Natural killer cell (primary cell): Measurements from ENCODE around the gene BDKRB2. TPM values are rescaled to one million over a fixed set of nuclear protein-coding genes. Genes with fewer than 3 reads are reported as not detected.

Experiments
- ATAC-seq, 3 donors: fragments of 150-1000 bp in 2 of 3; fragments of 200-7000 bp in 1 of 3; cut with Tn5 transposase; 1 replicate in 1 of 3; 2 replicates in 2 of 3; pipeline ENCODE4 v1.10.0; 2021; ENCODE audit warnings: mild to moderate bottlenecking in 2 of 3, moderate library complexity in 2 of 3
- DNase-seq, 2 donors: peaks; one replicate each; pipeline versions ENCODE4 v3.0.0 to v3.0.0-alpha.2; 2013 to 2021; ENCODE audit warnings: mixed read lengths in 1 of 2
- H3K27ac ChIP-seq: one replicate; pipeline ENCODE4 v1.5.1; 2013; ENCODE audit warnings: mild to moderate bottlenecking, low read length
- H3K27me3 ChIP-seq: one replicate; pipeline ENCODE4 v1.6.1; 2013; ENCODE audit warnings: low read length; ENCODE audit not compliant: control insufficient read depth, insufficient read depth
- H3K36me3 ChIP-seq: one replicate; pipeline ENCODE4 v1.6.1; 2013; ENCODE audit warnings: low read length; ENCODE audit not compliant: control insufficient read depth, insufficient read depth
- H3K4me1 ChIP-seq: one replicate; pipeline ENCODE4 v1.6.1; 2013; ENCODE audit warnings: low read length; ENCODE audit not compliant: control insufficient read depth, insufficient read depth
- H3K4me3 ChIP-seq: one replicate; pipeline ENCODE4 v1.5.1; 2013; ENCODE audit warnings: low read length
- H3K9me3 ChIP-seq: one replicate; pipeline ENCODE4 v1.6.1; 2013; ENCODE audit warnings: low read length; ENCODE audit not compliant: control insufficient read depth, insufficient read depth
- H3K27ac Mint-ChIP-seq, 2 donors: one replicate each; pipeline ENCODE4 v1.8.0; 2022; ENCODE audit warnings: mild to moderate bottlenecking in 2 of 2, mixed read lengths in 2 of 2, moderate library complexity in 1 of 2
- H3K27me3 Mint-ChIP-seq, 2 donors: one replicate each; pipeline ENCODE4 v1.8.0; 2022; ENCODE audit warnings: low read depth in 2 of 2, mixed read lengths in 2 of 2
- H3K36me3 Mint-ChIP-seq: one replicate; pipeline ENCODE4 v1.8.0; 2022; ENCODE audit warnings: mixed read lengths
- H3K4me1 Mint-ChIP-seq, 2 donors: one replicate each; pipeline ENCODE4 v1.8.0; 2022; ENCODE audit warnings: mixed read lengths in 2 of 2
- H3K4me3 Mint-ChIP-seq: one replicate; pipeline ENCODE4 v1.8.0; 2022; ENCODE audit warnings: mild to moderate bottlenecking, moderate library complexity, mixed read lengths
- H3K9me3 Mint-ChIP-seq, 2 donors: one replicate each; pipeline ENCODE4 v1.8.0; 2022; ENCODE audit warnings: mixed read lengths in 2 of 2
- CTCF ChIP-seq: fragments of 200-600 bp; IDR thresholded peaks from one replicate; pipeline ENCODE4 v1.8.0; 2022; ENCODE audit warnings: antibody characterized with exemption
- WGBS: methylation state at CpG from one replicate; pipeline ENCODE4 v1.1.7; 2013; ENCODE audit warnings: missing lambda C conversion rate; ENCODE audit not compliant: insufficient coverage; 5-methylcytosine and 5-hydroxymethylcytosine counted together
- intact Hi-C: fragments of 100-400 bp; cut with micrococcal nuclease; formaldehyde crosslinking; loops from one replicate; pipeline ENCODE4 v1.14.2; 2022
- total RNA-seq, 4 donors: library from RNA; stranded (reverse); fragments of 120-200 nt in 1 of 4; gene quantifications; one replicate each; pipeline versions ENCODE4 v1.2.3 to v1.2.4, GENCODE V29; 2013 to 2022

The BDKRB2 gene
- total RNA-seq, 3 donors from 2014 or later (not counting 1 experiment from before 2014, with no cell fraction given): not detected

GRCh38 chr14:96168581-96168980 lies 36.1 kb upstream of the BDKRB2 start:
- Mint-ChIP-seq H3K27ac (no peak overlapping the region), H3K27me3 (peaks cover 0 to 12% of the 10 kb centered on the region in 2 donors), H3K36me3 (no peaks in the 10 kb centered on the region), H3K4me1 (no peaks in the 10 kb centered on the region), H3K4me3 (no peak overlapping the region), H3K9me3 (no peaks in the 10 kb centered on the region)
- DNase-seq (no peak), ATAC-seq (no peak)
- no peaks in the 10 kb centered on the region for H3K4me1 ChIP-seq
- intact Hi-C loops: no loop called here
- 96% methylated on average over 3 of the region's 4 CpGs for WGBS
- TF ChIP-seq CTCF: no peak
- no peaks in the 10 kb centered on the region for H3K27me3 ChIP-seq
- H3K9me3 ChIP-seq: no peaks in the 10 kb centered on the region
- H3K36me3 ChIP-seq: no peaks in the 10 kb centered on the region
- H3K4me3 ChIP-seq: no peak overlapping the region
- no peak overlapping the region for H3K27ac ChIP-seq

GRCh38 chr14:96170961-96171592 lies 33.6 kb upstream of the BDKRB2 start:
- Histone ChIP-seq H3K27me3 (no peaks in the 10 kb centered on the region), H3K9me3 (no peaks in the 10 kb centered on the region), H3K27ac (no peak overlapping the region), H3K4me1 (no peaks in the 10 kb centered on the region), H3K36me3 (no peaks in the 10 kb centered on the region), H3K4me3 (no peak overlapping the region)
- no peaks in the 10 kb centered on the region for H3K4me1 Mint-ChIP-seq
- H3K36me3 Mint-ChIP-seq: no peaks in the 10 kb centered on the region
- H3K4me3 Mint-ChIP-seq: no peak overlapping the region
- no peak for DNase-seq
- TF ChIP-seq CTCF: no peak
- no peaks in the 10 kb centered on the region for H3K9me3 Mint-ChIP-seq
- H3K27ac Mint-ChIP-seq: no peak overlapping the region
- WGBS: 72% methylated on average over 14 of the region's 14 CpGs
- intact Hi-C loops: no loop called here
- H3K27me3 Mint-ChIP-seq: peaks cover 0 to 21% of the 10 kb centered on the region in 2 donors
- no peak for ATAC-seq

- Histone ChIP-seq H3K4me3 (no peak overlapping the region), H3K36me3 (no peaks in the 10 kb centered on the region)
- 89% methylated on average over 21 of the region's 21 CpGs for WGBS
These were observed 30.8 kb upstream of the BDKRB2 start for GRCh38 chr14:96173636-96174475.

More at GRCh38 chr14:96173636-96174475, 30.8 kb upstream of the BDKRB2 start:
- no peak overlapping the region for H3K4me3 Mint-ChIP-seq
- no peaks in the 10 kb centered on the region for H3K4me1 ChIP-seq
- peaks cover 5 to 22% of the 10 kb centered on the region in 2 donors for H3K27me3 Mint-ChIP-seq
- DNase-seq (no peak), ATAC-seq (no peak)
- no peak overlapping the region for H3K27ac ChIP-seq
- no peaks in the 10 kb centered on the region for H3K9me3 Mint-ChIP-seq
- H3K36me3 Mint-ChIP-seq: no peaks in the 10 kb centered on the region
- no peaks in the 10 kb centered on the region for H3K9me3 ChIP-seq
- H3K27me3 ChIP-seq: no peaks in the 10 kb centered on the region
- no peaks in the 10 kb centered on the region for H3K4me1 Mint-ChIP-seq
- TF ChIP-seq CTCF: no peak
- no peak overlapping the region for H3K27ac Mint-ChIP-seq
- intact Hi-C loops: no loop called here
